ENCODE measurements around the gene PLEKHB1. TPM values are rescaled to one million over a fixed set of nuclear protein-coding genes. Genes with fewer than 3 reads are reported as not detected.

Gene PLEKHB1
- total RNA-seq, 1 donor from 2014 or later: 0.26 TPM

GRCh38 chr11:73648121-73648520 is 1.7 kb downstream of the PLEKHB1 start:
- no peak for DNase-seq (ENCODE audit: low read depth in 2 of 2)

- DNase-seq (ENCODE audit: low read depth in 2 of 2): no peak
Measured at GRCh38 chr11:73648571-73649046, 2.2 kb downstream of the PLEKHB1 start.

GRCh38 chr11:73649206-73649605 is 2.8 kb downstream of the PLEKHB1 start:
- no peak for DNase-seq (ENCODE audit: low read depth in 2 of 2)

- no peak for DNase-seq (ENCODE audit: low read depth in 2 of 2)
Measured at GRCh38 chr11:73650400-73650799, 4.0 kb downstream of the PLEKHB1 start.

GRCh38 chr11:73651252-73651651 is 4.9 kb downstream of the PLEKHB1 start:
- DNase-seq (ENCODE audit: low read depth in 2 of 2): no peak

- DNase-seq (ENCODE audit: low read depth in 2 of 2): no peak
Measured at GRCh38 chr11:73651661-73652045, 5.3 kb downstream of the PLEKHB1 start.

GRCh38 chr11:73652046-73652730 is 5.8 kb downstream of the PLEKHB1 start:
- DNase-seq (ENCODE audit: low read depth in 2 of 2): peak; percentile 33 to 40

- DNase-seq (ENCODE audit: low read depth in 2 of 2): no peak
Measured at GRCh38 chr11:73652856-73653559, 6.6 kb downstream of the PLEKHB1 start.

GRCh38 chr11:73653996-73654395 is 7.6 kb downstream of the PLEKHB1 start:
- DNase-seq (ENCODE audit: low read depth in 2 of 2): no peak

- no peak for DNase-seq (ENCODE audit: low read depth in 2 of 2)
Measured at GRCh38 chr11:73654482-73655021, 8.2 kb downstream of the PLEKHB1 start.

GRCh38 chr11:73655686-73656085 is 9.3 kb downstream of the PLEKHB1 start:
- DNase-seq (ENCODE audit: low read depth in 2 of 2): no peak

- DNase-seq (ENCODE audit: low read depth in 2 of 2): no peak
Measured at GRCh38 chr11:73656985-73657384, 10.6 kb downstream of the PLEKHB1 start.

GRCh38 chr11:73659961-73660360 is 13.6 kb downstream of the PLEKHB1 start:
- no peak for DNase-seq (ENCODE audit: low read depth in 2 of 2)

- DNase-seq (ENCODE audit: low read depth in 2 of 2): no peak
Measured at GRCh38 chr11:73660497-73661034, 14.2 kb downstream of the PLEKHB1 start.

- DNase-seq (ENCODE audit: low read depth in 2 of 2): peak; percentile 31 to 77
Measured at GRCh38 chr11:73661035-73661628, 14.8 kb downstream of the PLEKHB1 start.

GRCh38 chr11:73662445-73663157 is 16.2 kb downstream of the PLEKHB1 start:
- no peak for DNase-seq (ENCODE audit: low read depth in 2 of 2)

- no peak for DNase-seq (ENCODE audit: low read depth in 2 of 2)
Measured at GRCh38 chr11:73663604-73664495, 17.5 kb downstream of the PLEKHB1 start.

GRCh38 chr11:73664877-73665276 is 18.5 kb downstream of the PLEKHB1 start:
- no peak for DNase-seq (ENCODE audit: low read depth in 2 of 2)

- no peak for DNase-seq (ENCODE audit: low read depth in 2 of 2)
Measured at GRCh38 chr11:73667891-73668290, 21.5 kb downstream of the PLEKHB1 start.

GRCh38 chr11:73670808-73671207 is 24.4 kb downstream of the PLEKHB1 start:
- no peak for DNase-seq (ENCODE audit: low read depth in 2 of 2)

Data from dermis microvascular lymphatic vessel endothelial cell (primary cell).